BJ (cell line): Measurements from ENCODE around the gene RAB9B. TPM values are rescaled to one million over a fixed set of nuclear protein-coding genes. Genes with fewer than 3 reads are reported as not detected.

Experiments
- CTCF ChIA-PET: fragments of 350-600 bp; formaldehyde crosslinking; extraction: SDS; loops from one replicate; lab custom pipeline; 2021; ENCODE audit warnings: antibody characterized with exemption, inconsistent platforms; lab: Yijun Ruan, JAX
- POLR2A ChIA-PET: fragments of 300-600 bp; sonication (Branson Sonifier 250); formaldehyde crosslinking; extraction: SDS; loops from one replicate; lab custom pipeline; 2021; ENCODE audit warnings: antibody characterized with exemption; lab: Charles Lee
- DNase-seq: peaks from one replicate; pipeline ENCODE4 v3.0.0-alpha.2; 2011; ENCODE audit warnings: low read depth
- H3K27me3 ChIP-seq: 2 replicates; pipeline ENCODE4 v1.6.0; 2011; ENCODE audit warnings: low read length; ENCODE audit not compliant: control insufficient read depth, insufficient read depth
- H3K36me3 ChIP-seq: 2 replicates; pipeline ENCODE4 v1.5.1; 2011; ENCODE audit warnings: low read length; ENCODE audit not compliant: control insufficient read depth, insufficient read depth
- H3K4me3 ChIP-seq: 2 replicates; pipeline ENCODE4 v1.5.1; 2011; ENCODE audit warnings: low read depth, mild to moderate bottlenecking, control low read depth, low read length
- CTCF ChIP-seq: IDR thresholded peaks from 2 replicates; pipeline ENCODE4 v1.5.1; 2011; ENCODE audit warnings: low read depth, mild to moderate bottlenecking, control low read depth, inconsistent platforms, low read length, moderate library complexity; ENCODE audit not compliant: insufficient read depth
- polyA plus RNA-seq: library from polyadenylated mRNA; depleted of rRNA; stranded (reverse); fragments of >200 nt; gene quantifications from 2 replicates; pipeline ENCODE4 v1.2.3, GENCODE V29; 2011

RAB9B gene
- polyA plus RNA-seq, 1 experiment, result 0.39 TPM

DNA sequence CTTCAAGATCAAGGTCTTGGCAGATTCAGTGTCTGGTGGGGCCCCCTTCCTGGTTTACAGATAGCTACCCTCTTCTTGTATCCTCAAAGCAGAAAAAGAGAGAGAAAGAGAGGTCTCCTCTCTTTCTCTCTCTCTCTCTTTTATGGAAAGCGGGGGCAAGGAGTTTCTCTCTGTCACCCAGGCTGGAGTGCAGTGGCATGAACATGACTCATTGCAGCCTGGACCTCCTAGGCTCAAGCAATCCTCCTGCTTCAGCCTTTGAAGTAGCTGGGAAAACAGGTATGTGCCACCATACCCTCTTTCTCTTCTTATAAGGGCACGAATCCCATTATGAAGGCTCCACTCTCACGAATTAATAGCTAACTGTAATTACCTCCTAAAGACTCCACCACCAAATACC is 20.2 kb downstream of the RAB9B start:
- no peak for DNase-seq
- Histone ChIP-seq H3K27me3 (no peaks in the 10 kb centered on the region), H3K36me3 (no peaks in the 10 kb centered on the region), H3K4me3 (no peak overlapping the region)
- TF ChIP-seq CTCF, result no peak
- CTCF ChIA-PET, result interaction anchor here (0.7 to 1.7 kb wide), 2 partner anchors 33 to 100 kb away, joined by 3 to 4 read pairs; no protein-coding TSS in a partner anchor
- POLR2A ChIA-PET, result no interaction called here

DNA sequence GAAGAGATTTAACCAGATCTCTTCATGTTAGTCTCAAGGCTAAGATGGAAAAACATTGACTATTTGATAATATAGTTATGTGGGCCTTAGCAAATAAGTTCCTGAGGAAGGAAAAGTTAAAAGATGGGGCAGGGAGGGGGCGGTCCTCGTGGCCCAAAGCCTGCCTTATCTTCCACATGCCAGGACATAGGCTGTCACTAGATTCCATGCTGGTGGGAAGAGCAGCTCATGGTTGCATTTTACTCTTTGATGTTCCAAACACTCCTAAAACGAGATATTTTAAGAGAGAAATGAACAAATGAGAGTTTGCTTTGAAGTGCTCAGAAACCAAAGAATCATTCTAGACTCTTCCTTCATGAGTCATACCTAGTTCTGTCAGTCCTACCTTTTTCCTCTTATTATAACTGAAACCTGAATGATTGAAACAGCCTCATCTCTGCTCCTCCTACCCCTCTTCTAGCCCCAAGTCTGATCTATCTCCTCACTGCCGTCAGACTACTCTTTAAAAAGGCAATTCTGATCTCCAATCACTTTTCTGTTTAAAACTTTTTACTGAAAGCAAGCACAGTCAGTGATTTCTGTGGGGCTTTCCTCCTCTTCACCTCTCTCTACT is 25.1 kb downstream of the RAB9B start:
- ChIA-PET POLR2A (no interaction called here), CTCF (no interaction called here)
- no peak for TF ChIP-seq CTCF
- no peaks in the 10 kb centered on the region for H3K36me3 ChIP-seq
- H3K27me3 ChIP-seq, result no peaks in the 10 kb centered on the region
- no peak overlapping the region for H3K4me3 ChIP-seq
- no peak for DNase-seq

- CTCF ChIA-PET, result interaction anchor here (0.7 kb wide), 1 partner anchor 94 kb away, joined by 3 read pairs; no protein-coding TSS in a partner anchor
- no peaks in the 10 kb centered on the region for H3K27me3 ChIP-seq
- no peak for DNase-seq
- no peak for TF ChIP-seq CTCF
- no peak overlapping the region for H3K4me3 ChIP-seq
- POLR2A ChIA-PET, result no interaction called here
- H3K36me3 ChIP-seq, result no peaks in the 10 kb centered on the region
Measured at GRCh38 chrX:103805860-103806259, 26.2 kb downstream of the RAB9B start.

DNA sequence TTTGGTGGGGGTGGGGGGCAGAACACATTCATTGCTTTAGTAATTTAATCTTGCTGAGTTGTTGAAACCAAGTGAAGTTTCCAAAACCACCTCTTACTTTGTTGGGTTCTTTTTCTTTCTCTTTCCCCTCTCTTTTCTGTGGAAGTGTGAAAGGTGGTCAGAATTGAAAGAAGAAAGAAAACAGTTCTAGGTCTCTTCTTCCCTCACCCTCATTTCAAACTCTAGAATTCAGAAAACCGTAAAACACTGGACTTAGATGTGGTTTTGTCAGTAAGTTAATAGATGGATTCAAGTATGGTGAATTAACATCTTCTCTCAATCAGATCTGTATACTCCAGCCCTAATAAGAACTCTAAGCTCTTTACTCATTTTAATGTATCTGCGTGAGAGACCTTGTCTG is 31.7 kb downstream of the RAB9B start:
- POLR2A ChIA-PET, result no interaction called here
- no peaks in the 10 kb centered on the region for H3K36me3 ChIP-seq
- no peaks in the 10 kb centered on the region for H3K27me3 ChIP-seq
- CTCF ChIA-PET, result no interaction called here
- DNase-seq, result no peak
- H3K4me3 ChIP-seq, result no peak overlapping the region
- TF ChIP-seq CTCF, result no peak

DNA sequence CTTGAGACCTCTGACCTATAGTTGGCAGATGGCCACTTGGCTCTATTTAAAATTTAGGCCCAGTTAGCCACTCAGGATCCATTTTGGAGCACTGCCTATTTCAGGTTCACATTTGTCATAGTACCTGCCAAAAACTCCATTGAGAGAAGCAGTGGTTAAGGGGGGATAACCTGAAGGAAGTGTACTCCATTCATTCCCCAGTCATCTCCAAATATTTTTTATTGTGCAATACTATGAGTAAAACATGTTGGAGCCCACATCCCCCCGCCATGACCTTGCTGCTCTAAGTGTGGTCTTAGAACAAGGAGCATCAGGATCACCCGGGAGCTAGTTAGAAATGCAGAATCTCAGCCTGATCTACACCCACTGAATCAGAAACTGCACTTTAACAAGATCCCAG is 34.4 kb downstream of the RAB9B start:
- H3K4me3 ChIP-seq, result no peak overlapping the region
- no peak for TF ChIP-seq CTCF
- ChIA-PET CTCF (no interaction called here), POLR2A (no interaction called here)
- no peaks in the 10 kb centered on the region for H3K36me3 ChIP-seq
- H3K27me3 ChIP-seq, result no peaks in the 10 kb centered on the region
- no peak for DNase-seq
